Gastrocnemius medialis (tissue), 4 donors: Measurements from ENCODE around the gene DNAH3.

Source experiments
- POLR2A ChIP-seq, 2 donors: fragments of 450-650 bp; IDR thresholded peaks; one replicate each; pipeline ENCODE4 v1.6.1; 2017; ENCODE audit warnings: antibody characterized with exemption in 2 of 2, mild to moderate bottlenecking in 2 of 2, moderate library complexity in 2 of 2
- TF ChIP-seq, protein P1 (sequence below), 5 experiments: fragments of 450-650 bp in 3 of 5; fragments of 200-600 bp in 2 of 5; sonication (generic) in 2 of 5; IDR thresholded peaks in 4 of 5; conservative IDR thresholded peaks in 1 of 5; 1 replicate in 4 of 5; 2 replicates in 1 of 5; pipeline ENCODE4 v1.5.1; 2016 to 2019; ENCODE audit warnings: antibody characterized with exemption in 5 of 5, mild to moderate bottlenecking in 3 of 5, moderate library complexity in 3 of 5

DNA sequence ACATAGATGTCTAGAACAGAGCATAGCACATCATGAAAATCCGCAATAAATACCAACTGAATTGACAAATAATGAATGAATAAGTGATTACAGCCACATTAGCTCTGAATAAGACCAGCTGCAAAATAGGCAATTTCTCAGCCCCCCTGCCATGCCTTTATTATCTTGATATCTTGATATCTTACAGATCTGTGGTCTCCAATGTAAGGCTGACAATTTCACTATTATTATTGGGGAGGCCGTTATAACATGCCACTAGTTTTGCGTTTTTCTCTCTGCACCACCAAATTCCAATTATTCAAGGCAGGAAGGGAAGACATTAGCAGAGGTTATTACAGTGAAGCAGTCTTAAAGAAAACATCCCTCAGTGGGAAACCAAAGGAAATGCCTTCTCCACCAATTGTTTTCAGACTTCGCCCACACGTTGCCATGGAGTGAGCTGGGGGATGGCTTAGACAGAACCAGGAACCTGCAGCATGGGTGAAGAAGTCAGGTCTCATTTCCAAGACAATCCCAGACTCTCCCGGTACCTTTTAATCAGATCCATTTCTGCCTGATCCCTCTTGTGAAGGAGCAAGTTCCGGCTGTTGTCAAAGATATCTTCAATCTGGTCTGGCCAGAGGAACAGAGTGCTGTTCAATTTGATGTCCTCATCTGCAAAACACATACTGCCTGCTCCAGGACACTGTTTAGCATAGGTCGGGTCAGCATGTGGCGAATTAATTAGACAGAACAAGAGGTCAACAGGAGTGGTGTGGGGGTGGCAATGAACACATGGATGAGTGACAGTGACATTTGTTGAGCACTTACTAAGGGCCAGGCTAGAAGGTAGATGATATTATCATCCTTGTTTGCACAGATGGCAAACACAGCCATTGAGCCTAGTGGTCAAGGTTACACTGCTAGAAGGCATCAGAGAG, 46.4 kb downstream of the DNAH3 start:
- no peak for TF ChIP-seq POLR2A (IDR thresholded peaks at IDR 0.05)
- TF ChIP-seq, protein P1, sequence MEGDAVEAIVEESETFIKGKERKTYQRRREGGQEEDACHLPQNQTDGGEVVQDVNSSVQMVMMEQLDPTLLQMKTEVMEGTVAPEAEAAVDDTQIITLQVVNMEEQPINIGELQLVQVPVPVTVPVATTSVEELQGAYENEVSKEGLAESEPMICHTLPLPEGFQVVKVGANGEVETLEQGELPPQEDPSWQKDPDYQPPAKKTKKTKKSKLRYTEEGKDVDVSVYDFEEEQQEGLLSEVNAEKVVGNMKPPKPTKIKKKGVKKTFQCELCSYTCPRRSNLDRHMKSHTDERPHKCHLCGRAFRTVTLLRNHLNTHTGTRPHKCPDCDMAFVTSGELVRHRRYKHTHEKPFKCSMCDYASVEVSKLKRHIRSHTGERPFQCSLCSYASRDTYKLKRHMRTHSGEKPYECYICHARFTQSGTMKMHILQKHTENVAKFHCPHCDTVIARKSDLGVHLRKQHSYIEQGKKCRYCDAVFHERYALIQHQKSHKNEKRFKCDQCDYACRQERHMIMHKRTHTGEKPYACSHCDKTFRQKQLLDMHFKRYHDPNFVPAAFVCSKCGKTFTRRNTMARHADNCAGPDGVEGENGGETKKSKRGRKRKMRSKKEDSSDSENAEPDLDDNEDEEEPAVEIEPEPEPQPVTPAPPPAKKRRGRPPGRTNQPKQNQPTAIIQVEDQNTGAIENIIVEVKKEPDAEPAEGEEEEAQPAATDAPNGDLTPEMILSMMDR (IDR thresholded peaks at IDR 0.05 in 4 of 5, conservative IDR thresholded peaks at IDR 0.05 in 1 of 5) = no peak
